Stimulated activated effector memory CD8-positive, alpha-beta T cell treated with anti-CD3 and anti-CD28 coated beads, Interleukin-12 subunit alpha, Interleukin-12 subunit beta, amount 100 ng/mL, for 72 hours (primary cell): Measurements from ENCODE around the gene GAS2L2.

ENCODE experiments used
- ATAC-seq: fragments of 150-1000 bp; cut with Tn5 transposase; 2 replicates; pipeline ENCODE4 v1.10.0; 2021
- DNase-seq, 2 donors: peaks; one replicate each; pipeline ENCODE4 v3.0.0; 2021 to 2022; ENCODE audit warnings: low spot score in 2 of 2
- H3K27ac Mint-ChIP-seq: one replicate; pipeline ENCODE4 v1.8.0; 2022; ENCODE audit warnings: mild to moderate bottlenecking, mixed read lengths
- H3K36me3 Mint-ChIP-seq: one replicate; pipeline ENCODE4 v1.8.0; 2022; ENCODE audit warnings: mild to moderate bottlenecking, mixed read lengths
- H3K4me1 Mint-ChIP-seq: one replicate; pipeline ENCODE4 v1.8.0; 2022; ENCODE audit warnings: mixed read lengths
- H3K4me3 Mint-ChIP-seq: one replicate; pipeline ENCODE4 v1.8.0; 2022; ENCODE audit warnings: mild to moderate bottlenecking, mixed read lengths
- H3K9me3 Mint-ChIP-seq: one replicate; pipeline ENCODE4 v1.8.0; 2022; ENCODE audit warnings: mixed read lengths

The GAS2L2 gene

GRCh38 chr17:35742896-35743477 lies 10.1 kb downstream of the GAS2L2 start:
- H3K9me3 Mint-ChIP-seq, result no peaks in the 10 kb centered on the region
- no peak for DNase-seq
- H3K4me1 Mint-ChIP-seq, result peaks cover 9% of the 10 kb centered on the region
- H3K27ac Mint-ChIP-seq, result no peak overlapping the region
- H3K4me3 Mint-ChIP-seq, result no peak overlapping the region
- no peaks in the 10 kb centered on the region for H3K36me3 Mint-ChIP-seq
- no peak for ATAC-seq

GRCh38 chr17:35742496-35742895 lies 10.5 kb downstream of the GAS2L2 start:
- Mint-ChIP-seq H3K36me3 (no peaks in the 10 kb centered on the region), H3K4me3 (no peak overlapping the region), H3K9me3 (no peaks in the 10 kb centered on the region), H3K4me1 (peaks cover 7% of the 10 kb centered on the region), H3K27ac (no peak overlapping the region)
- ATAC-seq (no peak), DNase-seq (no peak)

DNA sequence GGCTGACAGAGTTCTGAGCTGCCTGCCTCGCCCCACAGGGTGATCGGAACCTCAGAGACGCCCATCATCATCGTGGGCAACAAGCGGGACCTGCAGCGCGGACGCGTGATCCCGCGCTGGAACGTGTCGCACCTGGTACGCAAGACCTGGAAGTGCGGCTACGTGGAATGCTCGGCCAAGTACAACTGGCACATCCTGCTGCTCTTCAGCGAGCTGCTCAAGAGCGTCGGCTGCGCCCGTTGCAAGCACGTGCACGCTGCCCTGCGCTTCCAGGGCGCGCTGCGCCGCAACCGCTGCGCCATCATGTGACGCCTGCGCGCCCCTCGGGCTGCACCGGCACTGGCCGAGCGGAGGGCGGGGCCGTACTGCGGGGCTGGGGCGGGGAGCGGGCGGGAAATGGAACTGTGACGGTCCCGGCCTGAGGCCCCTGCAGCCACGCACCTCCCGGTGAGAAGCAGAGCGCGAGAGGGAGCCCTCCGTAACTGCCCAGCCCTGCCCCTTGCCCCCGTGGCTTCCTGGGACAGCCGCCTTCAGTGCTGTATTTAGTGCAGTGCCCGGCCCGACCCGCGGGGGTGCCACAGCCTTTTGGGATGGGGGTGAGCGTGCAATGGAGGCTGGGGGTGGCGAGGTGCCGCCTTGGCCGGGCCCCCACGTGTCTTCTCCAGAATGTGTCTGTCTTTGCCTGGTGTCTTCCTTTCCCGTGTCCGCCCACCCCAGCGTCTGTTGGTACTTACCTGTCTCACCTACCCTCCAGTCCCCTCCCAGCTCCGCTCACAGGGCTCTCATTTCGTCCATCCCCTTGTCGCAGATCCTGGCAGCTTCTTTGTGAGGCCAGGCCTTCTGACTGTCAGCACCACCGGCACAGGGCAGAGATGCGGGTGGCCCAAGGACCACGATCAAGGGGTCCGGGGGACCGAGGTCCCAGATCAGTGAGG lies 11.8 kb downstream of the GAS2L2 start:
- H3K9me3 Mint-ChIP-seq, result no peaks in the 10 kb centered on the region
- H3K36me3 Mint-ChIP-seq, result no peaks in the 10 kb centered on the region
- ATAC-seq (peak; percentile 45), DNase-seq (no peak)
- H3K4me3 Mint-ChIP-seq, result peak overlapping the region; percentile 44
- H3K27ac Mint-ChIP-seq, result no peak overlapping the region
- peaks cover 7% of the 10 kb centered on the region for H3K4me1 Mint-ChIP-seq

DNA sequence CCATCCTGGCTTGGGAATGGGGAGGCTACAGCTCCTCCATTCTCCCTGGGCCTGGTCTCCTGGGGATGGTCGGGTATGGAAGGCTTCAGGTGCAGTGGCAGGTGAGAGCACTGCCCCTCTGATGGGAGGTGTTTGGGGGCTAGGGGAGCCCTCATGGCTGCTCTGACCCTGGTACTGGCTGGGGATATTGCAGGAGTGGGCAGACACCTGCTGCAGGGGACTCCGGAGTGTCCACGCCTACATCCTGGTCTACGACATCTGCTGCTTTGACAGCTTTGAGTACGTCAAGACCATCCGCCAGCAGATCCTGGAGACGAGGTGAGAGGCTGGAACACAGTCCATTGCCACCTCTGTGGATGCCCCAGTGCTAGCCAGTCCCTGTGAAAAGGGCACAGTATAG lies 12.8 kb downstream of the GAS2L2 start:
- no peak overlapping the region for H3K27ac Mint-ChIP-seq
- no peak overlapping the region for H3K4me3 Mint-ChIP-seq
- no peaks in the 10 kb centered on the region for H3K36me3 Mint-ChIP-seq
- DNase-seq (no peak), ATAC-seq (no peak)
- H3K9me3 Mint-ChIP-seq, result no peaks in the 10 kb centered on the region
- H3K4me1 Mint-ChIP-seq, result peaks cover 7% of the 10 kb centered on the region

DNA sequence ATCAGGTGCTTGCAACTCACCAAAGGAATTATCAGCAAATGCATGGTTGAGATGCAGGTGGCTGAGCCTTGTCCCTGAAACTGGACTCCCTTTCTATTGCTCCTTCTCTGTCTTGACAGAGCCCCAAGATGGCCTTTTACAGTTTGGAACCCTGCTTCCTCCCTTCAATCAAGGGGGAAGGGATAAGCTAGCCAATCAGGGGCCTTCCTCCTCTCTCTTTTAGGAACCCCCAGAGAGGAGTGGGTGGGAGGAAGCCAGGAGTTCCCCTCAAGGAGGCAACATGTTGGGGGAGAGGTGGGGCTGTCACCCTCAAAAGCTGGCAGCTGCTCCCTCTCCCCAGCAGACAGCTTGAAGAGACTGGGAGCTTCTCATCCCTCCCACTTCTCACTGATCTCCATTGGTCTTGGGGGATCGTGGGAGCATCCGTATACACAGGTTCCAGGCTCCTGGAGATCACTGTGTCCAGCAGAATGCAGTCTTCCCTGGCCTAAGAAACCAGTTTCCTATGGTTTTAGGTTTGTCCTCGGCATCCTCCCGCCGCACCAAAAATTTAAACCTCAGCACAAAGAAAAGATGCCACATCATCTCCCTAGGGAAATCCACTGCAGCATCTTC lies 14.4 kb downstream of the GAS2L2 start:
- Mint-ChIP-seq H3K4me3 (no peak overlapping the region), H3K9me3 (no peaks in the 10 kb centered on the region), H3K4me1 (peaks cover 7% of the 10 kb centered on the region), H3K36me3 (no peaks in the 10 kb centered on the region), H3K27ac (no peak overlapping the region)
- ATAC-seq (no peak), DNase-seq (no peak)

- Mint-ChIP-seq H3K4me1 (peaks cover 2% of the 10 kb centered on the region), H3K27ac (no peak overlapping the region), H3K4me3 (no peak overlapping the region), H3K36me3 (peaks cover 2% of the 10 kb centered on the region), H3K9me3 (no peaks in the 10 kb centered on the region)
- DNase-seq (no peak), ATAC-seq (no peak)
Measured at GRCh38 chr17:35736236-35736635, 16.8 kb downstream of the GAS2L2 start.

GRCh38 chr17:35735036-35735805 lies 17.8 kb downstream of the GAS2L2 start:
- H3K4me3 Mint-ChIP-seq, result no peak overlapping the region
- peaks cover 11% of the 10 kb centered on the region for H3K36me3 Mint-ChIP-seq
- H3K9me3 Mint-ChIP-seq, result no peaks in the 10 kb centered on the region
- ATAC-seq (no peak), DNase-seq (no peak)
- H3K4me1 Mint-ChIP-seq, result peaks cover 12% of the 10 kb centered on the region
- H3K27ac Mint-ChIP-seq, result no peak overlapping the region

DNA sequence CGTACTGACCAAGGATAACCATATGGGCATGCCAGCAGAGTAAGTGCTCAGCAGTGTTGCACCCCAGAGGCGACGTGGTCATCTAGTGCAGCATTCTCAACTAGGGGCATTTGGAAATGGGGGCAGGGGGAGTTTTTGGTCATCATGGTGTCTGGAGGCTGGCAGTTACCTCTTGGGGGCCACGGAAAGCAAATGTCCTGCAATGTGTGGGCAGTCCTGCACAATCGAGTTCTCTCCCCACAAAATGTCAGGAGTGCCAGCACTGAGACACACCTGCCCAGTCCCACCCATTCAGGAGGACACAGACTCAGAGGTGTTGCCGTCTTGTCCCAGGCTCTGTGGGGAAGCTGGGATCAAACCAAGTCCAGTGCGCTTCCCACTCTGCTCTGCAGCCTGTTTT lies 18.6 kb downstream of the GAS2L2 start:
- Mint-ChIP-seq H3K4me1 (peaks cover 19% of the 10 kb centered on the region), H3K9me3 (no peaks in the 10 kb centered on the region), H3K4me3 (no peak overlapping the region), H3K27ac (no peak overlapping the region), H3K36me3 (peaks cover 11% of the 10 kb centered on the region)
- ATAC-seq, result no peak
- no peak for DNase-seq

- Mint-ChIP-seq H3K36me3 (peaks cover 11% of the 10 kb centered on the region), H3K4me3 (no peak overlapping the region), H3K4me1 (peaks cover 19% of the 10 kb centered on the region), H3K27ac (no peak overlapping the region), H3K9me3 (no peaks in the 10 kb centered on the region)
- DNase-seq, result no peak
- no peak for ATAC-seq
Measured at GRCh38 chr17:35733366-35733765, 19.7 kb downstream of the GAS2L2 start.

- DNase-seq (no peak), ATAC-seq (no peak)
- H3K36me3 Mint-ChIP-seq, result peaks cover 11% of the 10 kb centered on the region
- H3K4me3 Mint-ChIP-seq, result peak overlapping the region; percentile 38
- H3K4me1 Mint-ChIP-seq, result peaks cover 22% of the 10 kb centered on the region
- no peaks in the 10 kb centered on the region for H3K9me3 Mint-ChIP-seq
- H3K27ac Mint-ChIP-seq, result no peak overlapping the region
Measured at GRCh38 chr17:35732806-35733136, 20.3 kb downstream of the GAS2L2 start.

DNA sequence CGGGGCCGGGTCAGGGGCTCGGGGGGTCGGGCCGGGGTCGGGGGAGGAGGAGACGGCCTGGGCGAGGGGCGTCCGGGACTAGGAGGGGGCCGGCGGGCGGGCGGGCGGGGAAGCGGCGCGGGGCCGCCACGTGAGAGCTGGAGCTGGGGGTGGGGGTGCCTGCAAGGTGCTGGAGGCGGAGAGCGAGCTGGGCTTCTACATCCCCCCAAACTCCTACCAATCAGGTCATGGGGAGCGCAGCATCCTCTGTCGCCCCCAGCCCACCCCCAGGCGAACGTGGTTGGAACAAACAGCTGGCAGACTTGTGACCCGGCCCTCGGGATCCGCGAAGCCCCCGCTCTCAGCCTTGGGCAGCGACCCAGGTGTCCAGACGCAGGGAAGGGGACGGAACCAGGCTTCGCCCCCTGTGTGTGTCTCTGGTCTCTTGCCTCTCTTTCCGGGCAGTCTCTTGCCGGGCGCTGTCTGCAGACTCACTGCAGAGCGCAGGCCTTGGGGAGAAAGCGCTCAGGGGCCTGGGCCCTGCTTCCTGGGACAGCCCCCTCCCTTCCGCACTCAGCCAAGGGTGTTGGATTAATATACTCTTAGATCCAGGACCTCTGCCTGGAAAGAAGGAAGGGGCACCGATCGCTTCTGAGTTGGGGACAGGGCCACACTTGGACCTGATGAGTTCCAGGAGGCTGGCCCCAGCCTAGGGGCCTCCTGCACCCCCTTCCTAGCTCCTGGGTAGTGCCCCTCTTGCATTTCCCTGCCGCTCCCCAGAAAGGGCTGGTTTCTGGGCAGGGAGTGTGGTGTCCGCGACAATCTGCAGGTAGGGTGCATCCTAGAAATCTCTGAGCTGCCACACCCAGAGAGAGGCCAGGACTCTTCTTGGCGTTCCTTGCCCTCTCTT lies 20.9 kb downstream of the GAS2L2 start:
- DNase-seq, result no peak
- ATAC-seq, result no peak
- H3K4me1 Mint-ChIP-seq, result peaks cover 23% of the 10 kb centered on the region
- no peaks in the 10 kb centered on the region for H3K9me3 Mint-ChIP-seq
- H3K4me3 Mint-ChIP-seq, result peak overlapping the region; percentile 38
- peaks cover 11% of the 10 kb centered on the region for H3K36me3 Mint-ChIP-seq
- no peak overlapping the region for H3K27ac Mint-ChIP-seq

DNA sequence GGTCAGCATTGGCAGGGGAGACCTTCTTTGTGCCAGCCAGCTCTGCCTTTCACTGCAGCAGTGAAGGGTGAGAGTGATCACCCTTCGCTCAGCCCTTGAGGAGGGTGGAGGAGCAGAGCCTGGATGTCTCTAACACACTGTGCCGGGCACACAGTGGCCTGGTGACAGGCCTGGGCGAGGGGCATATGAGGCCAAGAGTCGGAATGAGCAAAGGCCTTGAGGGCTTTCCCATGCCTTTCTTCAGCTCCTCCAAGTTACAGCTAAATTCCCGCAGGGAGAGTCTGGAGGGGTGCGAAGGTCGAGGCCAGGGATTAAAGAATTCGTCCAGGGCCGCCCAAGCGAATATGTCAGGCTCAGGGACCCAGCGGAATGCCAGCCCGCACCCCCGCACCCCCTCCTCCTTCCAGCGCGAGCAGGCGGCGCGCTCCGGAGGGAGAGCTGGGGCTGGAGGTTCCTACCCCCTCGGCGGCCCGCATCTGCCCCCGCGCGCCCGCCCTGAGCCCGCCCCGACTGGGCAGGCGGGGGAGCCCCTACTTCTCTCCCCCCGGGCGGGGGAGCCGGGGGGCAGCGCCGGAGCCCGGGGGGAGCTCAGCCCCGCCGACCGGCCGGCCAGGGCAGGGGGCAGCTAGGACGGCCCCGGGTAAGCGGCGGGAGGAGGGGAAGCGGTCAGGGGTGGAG lies 21.7 kb downstream of the GAS2L2 start, which contains the start of gene RASL10B:
TSS of gene RASL10B (plus strand) at position 401 of the 678 bp plus-strand sequence. CDS start 3,546 bp downstream, outside the sequence.
- peak within 1 kb of the TSS; percentile 62 for H3K4me3 Mint-ChIP-seq
- no peaks in the 10 kb centered on the region for H3K9me3 Mint-ChIP-seq
- DNase-seq (no peak), ATAC-seq (peak; percentile 65)
- H3K27ac Mint-ChIP-seq, result peak within 1 kb of the TSS; percentile 81
- H3K4me1 Mint-ChIP-seq, result peaks cover 23% of the 10 kb centered on the region
- peaks cover 11% of the 10 kb centered on the region for H3K36me3 Mint-ChIP-seq

DNA sequence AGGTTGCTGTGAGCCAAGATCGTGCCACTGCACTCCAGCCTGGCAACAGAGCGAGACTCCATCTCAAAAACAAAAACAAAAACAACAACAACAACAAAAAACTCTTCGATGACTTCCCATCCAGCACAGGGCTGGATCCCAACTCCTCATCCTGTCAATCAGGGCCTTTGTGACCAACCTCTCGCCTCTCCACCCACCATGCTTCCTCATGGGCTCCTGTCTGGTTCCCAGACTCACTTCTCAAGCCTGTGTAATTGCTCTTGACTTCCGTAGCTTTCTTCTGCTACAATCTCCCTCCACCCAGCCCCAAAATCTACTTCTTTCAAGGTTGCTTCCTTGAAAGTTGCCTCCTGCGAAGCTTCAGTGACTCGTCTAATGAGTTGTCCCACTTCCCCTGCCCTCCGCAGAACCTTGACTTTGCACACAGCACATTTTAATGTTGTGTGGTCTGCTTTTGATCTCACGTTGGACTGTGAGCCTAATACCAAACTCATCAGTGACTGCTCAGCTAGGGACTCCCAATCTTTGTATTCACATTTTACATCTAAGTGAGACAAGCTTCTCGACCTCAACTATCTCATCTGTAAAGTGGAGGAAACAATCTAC lies 22.5 kb downstream of the GAS2L2 start:
- peak overlapping the region; percentile 81 for H3K27ac Mint-ChIP-seq
- DNase-seq (no peak), ATAC-seq (no peak)
- peaks cover 17% of the 10 kb centered on the region for H3K36me3 Mint-ChIP-seq
- peaks cover 23% of the 10 kb centered on the region for H3K4me1 Mint-ChIP-seq
- H3K4me3 Mint-ChIP-seq, result peak overlapping the region; percentile 62
- no peaks in the 10 kb centered on the region for H3K9me3 Mint-ChIP-seq
